Vagina (tissue), 2 donors: ENCODE measurements around the gene PCSK1N. TPM values are rescaled to one million over a fixed set of nuclear protein-coding genes. Genes with fewer than 3 reads are reported as not detected.

ENCODE experiments used
- DNase-seq, 2 donors: peaks; one replicate each; pipeline ENCODE4 v3.0.0-alpha.2; 2017; ENCODE audit errors: extremely low spot score in 2 of 2
- H3K27ac ChIP-seq: fragments of 200-600 bp; sonication (generic); one replicate; pipeline ENCODE4 v1.5.1; 2019
- H3K27me3 ChIP-seq: fragments of 200-600 bp; sonication (generic); one replicate; pipeline ENCODE4 v1.5.1; 2019
- H3K36me3 ChIP-seq, 2 donors: fragments of 200-600 bp; sonication (generic); one replicate each; pipeline ENCODE4 v1.5.1; 2017 to 2019
- H3K4me1 ChIP-seq: fragments of 200-600 bp; sonication (generic); one replicate; pipeline ENCODE4 v1.5.1; 2019
- H3K4me3 ChIP-seq, 2 donors: fragments of 200-600 bp; sonication (generic); 1 replicate in 1 of 2; 2 replicates in 1 of 2; pipeline ENCODE4 v1.5.1; 2016 to 2019
- H3K9me3 ChIP-seq: fragments of 200-600 bp; sonication (generic); one replicate; pipeline ENCODE4 v1.5.1; 2019
- CTCF ChIP-seq, 3 experiments: fragments of 450-650 bp in 2 of 3; fragments of 200-600 bp in 1 of 3; sonication (generic) in 1 of 3; IDR thresholded peaks; one replicate each; pipeline ENCODE4 v1.5.1; 2017 to 2019; ENCODE audit warnings: antibody characterized with exemption in 3 of 3, mild to moderate bottlenecking in 2 of 3, moderate library complexity in 2 of 3
- POLR2A ChIP-seq, 2 donors: fragments of 450-650 bp; IDR thresholded peaks; one replicate each; pipeline ENCODE4 v1.6.1; 2017; ENCODE audit warnings: antibody characterized with exemption in 2 of 2, mild to moderate bottlenecking in 2 of 2, moderate library complexity in 2 of 2
- POLR2AphosphoS5 ChIP-seq, 2 donors: sonication (generic); formaldehyde crosslinking; IDR thresholded peaks; one replicate each; pipeline ENCODE4 v1.9.0; 2017; ENCODE audit warnings: antibody characterized with exemption in 2 of 2, mild to moderate bottlenecking in 2 of 2, low read depth in 1 of 2; ENCODE audit not compliant: insufficient read depth in 1 of 2
- intact Hi-C: fragments of 100-400 bp; cut with DNase I; formaldehyde crosslinking; loops from one replicate; pipeline ENCODE4 v1.15.1; 2023
- total RNA-seq: library from RNA; depleted of rRNA; stranded (reverse); fragments of >200 nt; gene quantifications from one replicate; pipeline ENCODE4 v1.2.3, GENCODE V29; 2016

The PCSK1N gene
- total RNA-seq, 1 donor from 2014 or later: 15.0 TPM

- Histone ChIP-seq H3K4me1 (no peaks in the 10 kb centered on the region), H3K36me3 (no peaks in the 10 kb centered on the region), H3K9me3 (no peaks in the 10 kb centered on the region), H3K27me3 (no peaks in the 10 kb centered on the region), H3K4me3 (no peak overlapping the region), H3K27ac (no peak overlapping the region)
- DNase-seq: no peak
- intact Hi-C loops: no loop called here
- TF ChIP-seq POLR2AphosphoS5 (IDR thresholded peaks at IDR 0.05; ENCODE audit: insufficient read depth in 1 of 2, low read depth in 1 of 2) (no peak), POLR2A (IDR thresholded peaks at IDR 0.05) (no peak), CTCF (IDR thresholded peaks at IDR 0.05) (no peak)
Measured at GRCh38 chrX:48785540-48786214, 49.7 kb downstream of the PCSK1N start.

GRCh38 chrX:48785186-48785539, 50.2 kb downstream of the PCSK1N start:
- DNase-seq: no peak
- intact Hi-C loops: no loop called here
- Histone ChIP-seq H3K27ac (no peak overlapping the region), H3K27me3 (no peaks in the 10 kb centered on the region), H3K4me3 (no peak overlapping the region), H3K36me3 (no peaks in the 10 kb centered on the region), H3K9me3 (no peaks in the 10 kb centered on the region), H3K4me1 (no peaks in the 10 kb centered on the region)
- TF ChIP-seq POLR2A (IDR thresholded peaks at IDR 0.05): no peak
- no peak for TF ChIP-seq CTCF (IDR thresholded peaks at IDR 0.05)
- TF ChIP-seq POLR2AphosphoS5 (IDR thresholded peaks at IDR 0.05; ENCODE audit: insufficient read depth in 1 of 2, low read depth in 1 of 2): no peak

GRCh38 chrX:48784726-48785125, 50.7 kb downstream of the PCSK1N start:
- Histone ChIP-seq H3K9me3 (no peaks in the 10 kb centered on the region), H3K27ac (no peak overlapping the region), H3K4me1 (no peaks in the 10 kb centered on the region), H3K4me3 (no peak overlapping the region), H3K36me3 (no peaks in the 10 kb centered on the region), H3K27me3 (no peaks in the 10 kb centered on the region)
- DNase-seq: no peak
- intact Hi-C loops: no loop called here
- no peak for TF ChIP-seq CTCF (IDR thresholded peaks at IDR 0.05)
- no peak for TF ChIP-seq POLR2A (IDR thresholded peaks at IDR 0.05)
- TF ChIP-seq POLR2AphosphoS5 (IDR thresholded peaks at IDR 0.05; ENCODE audit: insufficient read depth in 1 of 2, low read depth in 1 of 2): no peak

GRCh38 chrX:48782795-48783194, 52.6 kb downstream of the PCSK1N start:
- no peaks in the 10 kb centered on the region for H3K27me3 ChIP-seq
- no peak overlapping the region for H3K27ac ChIP-seq
- TF ChIP-seq POLR2AphosphoS5 (IDR thresholded peaks at IDR 0.05; ENCODE audit: insufficient read depth in 1 of 2, low read depth in 1 of 2): no peak
- no peak for TF ChIP-seq POLR2A (IDR thresholded peaks at IDR 0.05)
- no peak for TF ChIP-seq CTCF (IDR thresholded peaks at IDR 0.05)
- no peak for DNase-seq
- H3K36me3 ChIP-seq: no peaks in the 10 kb centered on the region
- H3K4me1 ChIP-seq: no peaks in the 10 kb centered on the region
- H3K9me3 ChIP-seq: no peaks in the 10 kb centered on the region
- intact Hi-C loops: no loop called here
- no peak overlapping the region for H3K4me3 ChIP-seq

- intact Hi-C loops: no loop called here
- H3K4me1 ChIP-seq: no peaks in the 10 kb centered on the region
- H3K9me3 ChIP-seq: no peaks in the 10 kb centered on the region
- DNase-seq: no peak
- H3K4me3 ChIP-seq: no peak overlapping the region
- no peaks in the 10 kb centered on the region for H3K36me3 ChIP-seq
- H3K27me3 ChIP-seq: no peaks in the 10 kb centered on the region
- H3K27ac ChIP-seq: no peak overlapping the region
- TF ChIP-seq POLR2A (IDR thresholded peaks at IDR 0.05): no peak
- TF ChIP-seq CTCF (IDR thresholded peaks at IDR 0.05): no peak
- TF ChIP-seq POLR2AphosphoS5 (IDR thresholded peaks at IDR 0.05; ENCODE audit: insufficient read depth in 1 of 2, low read depth in 1 of 2): no peak
Measured at GRCh38 chrX:48782216-48782615, 53.2 kb downstream of the PCSK1N start.
